GM19239 (cell line): ENCODE data around the gene MED29.

Experiments used
- DNase-seq: peaks from one replicate; pipeline ENCODE4 v3.0.0; 2011; ENCODE audit warnings: low spot score; ENCODE audit not compliant: insufficient read length
- FAIRE-seq: peaks from 2 replicates; lab custom pipeline; 2011; peaks lifted over from hg19 to GRCh38; lab: Jason Lieb, UNC

Gene MED29

DNA sequence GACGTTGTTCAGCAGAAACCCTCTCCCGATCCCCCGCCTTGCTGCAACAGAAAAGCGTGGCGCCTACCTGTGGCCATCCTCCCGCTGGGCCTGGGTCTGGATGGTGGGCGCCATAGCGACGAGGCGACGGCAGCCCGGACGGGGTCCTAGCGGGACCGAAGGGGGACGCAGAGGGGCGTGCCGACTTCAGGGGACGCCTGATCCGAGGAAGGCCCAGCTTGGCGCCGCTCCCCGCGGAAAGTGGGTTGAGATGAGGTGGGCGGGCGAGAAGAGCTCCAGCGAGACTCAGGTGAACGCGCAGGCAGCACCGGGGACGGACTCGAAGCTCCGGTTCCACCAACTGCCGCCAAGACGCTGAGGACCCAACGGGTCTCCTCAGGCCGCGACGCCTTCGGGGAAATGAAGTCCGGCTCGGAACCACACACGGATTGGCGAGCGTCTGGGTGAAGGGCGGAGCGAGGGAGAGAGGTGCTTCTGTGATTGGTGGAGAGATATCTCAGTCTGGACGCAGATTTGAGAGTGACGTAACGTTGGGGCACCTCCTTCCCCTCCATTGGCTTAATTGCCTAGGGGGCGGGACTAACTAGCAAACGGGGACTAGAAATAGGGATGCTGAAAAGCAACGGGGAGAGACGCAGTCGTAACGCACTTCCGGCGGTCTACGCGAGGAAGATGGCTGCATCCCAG lies at the start of gene MED29, which contains the start of gene PAF1:
TSS of gene MED29 (plus strand) at position 628 of the 687 bp plus-strand sequence. CDS start at position 673, 45 bp downstream.
TSS of gene PAF1 (minus strand) at position 356 of the 687 bp plus-strand sequence. CDS start at position 114, 242 bp downstream.
- FAIRE-seq, result peak; percentile 100

DNA sequence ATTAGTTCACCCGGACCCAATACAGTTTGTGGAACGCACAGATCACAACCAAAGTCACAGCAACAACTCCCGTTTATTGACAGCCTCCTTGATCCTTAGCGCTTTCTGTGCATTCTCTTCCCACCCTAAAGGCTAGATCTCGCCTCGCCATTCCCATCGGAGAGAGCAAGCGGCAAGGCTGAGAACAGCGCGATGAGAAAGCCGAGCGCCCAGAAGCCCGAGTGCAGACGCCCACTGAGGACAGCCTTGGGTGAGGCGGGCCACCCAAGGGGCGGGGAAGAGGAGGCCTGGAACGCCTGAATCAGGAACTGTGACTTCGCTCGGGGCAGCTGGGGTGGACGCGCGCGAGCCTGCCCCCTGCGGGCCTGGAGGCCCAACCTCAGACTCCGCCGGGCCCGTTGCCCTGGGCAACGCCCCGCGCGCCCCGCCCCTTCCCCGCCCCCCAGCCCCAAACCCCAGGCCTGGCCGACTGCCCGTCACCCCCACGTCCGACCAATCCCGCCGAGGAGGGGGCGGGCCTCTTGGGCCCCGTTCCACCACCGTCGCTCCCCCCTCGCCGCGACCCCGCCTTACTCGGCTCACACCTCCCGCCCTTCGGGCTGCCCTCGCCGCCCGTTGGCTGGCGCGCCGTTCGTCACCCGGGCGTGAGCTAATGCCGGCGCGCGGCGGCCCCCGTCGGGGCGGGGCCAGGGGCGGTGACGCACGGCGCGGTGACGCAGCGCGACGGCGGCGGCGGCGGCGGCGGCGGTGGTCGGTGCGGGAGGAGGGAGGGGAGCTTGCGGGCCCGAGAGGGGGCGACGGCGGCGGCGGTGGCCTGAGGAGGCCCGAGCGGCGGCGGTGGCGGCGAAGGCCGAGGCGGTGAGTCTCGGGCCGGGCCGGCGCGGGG lies 49.2 kb upstream of the MED29 start, which contains the start of gene SAMD4B:
TSS of gene SAMD4B (plus strand) at position 703 of the 886 bp plus-strand sequence. CDS start 14,473 bp downstream, outside the sequence.
- peak; percentile 96 for FAIRE-seq
- peak; percentile 98 for DNase-seq

More for the DNA sequence above, at the start of gene MED29, which contains the start of gene PAF1:
- DNase-seq, result peak; percentile 97

DNA sequence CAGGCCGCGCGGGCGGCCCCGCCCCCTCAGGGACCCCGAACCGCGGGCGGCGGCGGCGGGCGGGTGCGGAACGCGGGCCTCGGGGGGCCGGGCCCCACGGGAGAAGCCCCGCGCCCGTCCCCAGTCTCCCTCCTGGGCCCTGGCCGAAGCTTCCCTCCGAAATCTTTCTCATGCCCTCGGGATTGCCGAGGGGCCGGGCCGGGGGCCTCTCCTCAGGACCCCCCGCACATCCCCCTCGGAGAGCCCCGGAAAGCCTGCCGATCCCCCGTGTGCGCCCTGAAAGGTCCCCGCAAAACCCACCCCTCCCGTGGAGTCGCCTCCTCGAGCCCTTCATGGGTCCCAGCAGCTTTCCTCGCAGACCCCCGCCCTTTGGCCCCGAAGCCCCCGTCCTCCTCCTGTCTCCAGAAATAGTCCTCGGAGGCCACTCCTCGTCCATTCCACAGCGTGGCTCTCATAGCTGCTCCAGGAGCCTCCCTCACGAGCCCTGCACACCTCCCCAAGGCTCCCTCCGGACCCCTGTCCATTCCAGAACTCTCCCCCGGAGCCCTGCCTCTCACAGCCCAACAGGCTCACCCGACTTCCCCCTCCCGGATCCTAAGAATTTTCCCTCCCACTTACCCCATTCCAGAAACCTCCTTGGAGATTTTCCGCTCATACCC lies 48.4 kb upstream of the MED29 start:
- FAIRE-seq (no peak), DNase-seq (no peak)

DNA sequence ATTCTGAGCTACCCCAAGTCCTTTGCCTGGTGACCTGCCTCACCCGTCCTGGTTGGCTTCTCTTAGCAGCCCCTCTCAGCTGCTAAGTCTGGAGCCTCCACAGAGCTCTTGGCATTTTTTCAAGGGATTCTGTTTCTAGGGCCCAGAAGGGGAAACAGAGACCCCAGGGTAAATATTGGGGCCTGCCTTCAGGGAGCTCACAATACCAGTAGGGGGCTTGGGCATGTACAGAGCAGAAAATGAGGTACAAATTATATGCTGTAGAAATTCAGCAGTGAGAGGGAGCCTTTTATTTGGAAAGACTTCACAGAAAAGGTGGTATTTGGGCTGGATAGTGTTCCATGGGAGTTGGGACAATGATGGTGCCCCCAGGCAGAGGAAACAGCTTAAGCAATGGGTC lies 45.2 kb upstream of the MED29 start:
- FAIRE-seq (no peak), DNase-seq (no peak)

DNA sequence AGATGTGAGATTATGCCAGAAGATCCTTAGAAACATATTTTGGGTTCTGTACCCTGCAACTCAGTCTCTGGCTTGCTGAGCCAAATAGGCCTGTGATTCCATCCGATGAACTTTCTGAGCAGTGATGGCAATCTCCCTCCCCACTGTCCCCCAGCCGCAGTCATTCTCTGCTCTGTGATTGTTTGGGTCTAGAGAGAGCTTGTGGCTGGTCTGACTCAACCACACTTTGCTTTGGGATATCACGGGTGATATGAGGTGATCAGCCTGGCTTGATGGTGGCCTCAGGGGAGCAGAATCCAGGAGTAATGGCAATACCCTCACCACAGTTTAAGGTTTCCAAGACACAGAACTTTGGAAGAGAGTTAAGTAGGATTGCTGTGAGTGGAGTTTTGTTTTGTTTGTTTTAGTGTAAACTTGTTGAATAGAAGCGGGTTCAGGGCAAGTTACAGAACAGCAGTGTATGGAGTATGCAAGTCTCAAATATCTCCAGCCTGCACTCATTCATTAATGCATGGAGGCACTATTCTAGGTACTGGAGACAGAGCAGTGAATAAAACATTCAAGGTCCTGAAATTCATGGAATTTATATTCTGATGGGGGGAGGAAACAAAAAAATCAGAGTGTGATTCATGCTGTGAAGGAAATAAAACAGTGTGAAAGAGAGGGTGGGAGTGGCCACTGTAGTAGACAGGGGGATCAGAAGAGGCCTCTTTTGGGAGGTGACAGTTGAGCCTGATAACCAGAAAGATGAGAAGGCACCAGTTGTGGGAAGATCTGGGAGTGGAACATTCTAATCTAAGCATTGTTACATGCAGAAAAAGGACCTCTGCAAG lies 43.6 kb upstream of the MED29 start:
- no peak for DNase-seq
- FAIRE-seq, result no peak

GRCh38 chr19:39349326-39349725 lies 41.9 kb upstream of the MED29 start:
- FAIRE-seq (no peak), DNase-seq (no peak)

GRCh38 chr19:39350156-39350555 lies 41.0 kb upstream of the MED29 start:
- FAIRE-seq (no peak), DNase-seq (no peak)

DNA sequence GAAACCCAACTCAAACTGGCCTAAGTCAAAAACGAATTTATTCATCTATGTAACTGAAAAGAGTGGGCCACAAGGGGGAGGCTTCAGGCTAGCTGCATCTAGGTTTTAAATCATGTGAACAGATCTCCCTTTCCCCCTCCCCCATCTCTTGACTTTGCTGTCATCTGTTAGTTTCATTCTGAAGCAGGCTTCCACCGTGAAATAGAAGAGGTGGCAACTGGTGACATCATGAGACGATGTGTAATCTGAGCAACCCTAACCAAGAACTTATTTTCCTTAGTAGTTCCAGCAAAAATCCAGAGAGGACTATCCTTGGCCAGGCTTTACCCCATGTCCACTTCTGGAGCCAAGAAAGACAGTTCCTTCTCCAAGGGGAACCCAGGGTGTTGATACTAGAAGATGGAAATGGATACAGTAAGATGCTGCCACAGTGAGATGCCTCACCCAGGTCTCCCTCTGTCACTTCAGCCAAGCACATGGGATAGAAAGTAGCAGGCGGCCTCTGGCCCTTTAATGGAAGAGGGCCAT lies 39.6 kb upstream of the MED29 start:
- FAIRE-seq (peak; percentile 86), DNase-seq (peak; percentile 77)

GRCh38 chr19:39352381-39353255 lies 38.6 kb upstream of the MED29 start:
- DNase-seq (no peak), FAIRE-seq (no peak)

DNA sequence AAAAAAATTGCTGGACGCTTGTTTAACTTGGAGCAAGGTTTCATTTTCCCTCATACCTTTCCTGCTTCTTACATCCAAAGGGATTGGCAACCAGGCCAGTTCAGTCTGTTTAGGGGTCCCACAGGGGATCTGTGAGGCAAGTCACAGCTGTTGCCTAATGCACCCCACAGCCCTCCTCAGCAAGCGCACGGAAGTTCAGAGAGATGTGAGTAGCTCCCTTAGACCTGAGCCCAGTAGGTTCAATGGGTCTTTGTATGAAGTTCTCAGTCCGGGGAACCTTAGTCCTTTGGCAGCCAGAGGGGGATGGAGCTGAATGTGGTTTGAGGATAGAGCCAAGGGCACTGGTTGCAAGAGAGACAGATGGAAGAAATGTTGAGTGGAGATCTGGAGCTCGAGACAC lies 35.9 kb upstream of the MED29 start:
- FAIRE-seq (no peak), DNase-seq (no peak)

DNA sequence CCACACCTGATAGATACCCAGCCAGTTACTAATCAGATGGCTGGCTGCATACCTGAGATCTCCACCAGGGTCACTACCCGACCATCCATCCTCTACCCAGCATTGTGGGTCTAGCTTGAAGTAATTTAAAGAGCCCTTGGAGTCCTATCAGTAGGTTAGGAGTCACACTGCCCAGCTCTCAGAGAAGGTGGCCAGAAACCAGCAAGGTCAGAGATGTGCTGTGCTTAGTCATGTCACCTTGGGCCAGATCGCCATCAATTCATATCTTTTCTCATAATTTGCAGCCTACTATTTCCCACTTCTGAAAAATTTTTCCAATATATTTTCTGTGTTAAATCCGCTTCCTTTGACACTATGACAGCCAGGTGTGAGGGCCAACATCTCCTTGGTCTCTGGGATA lies 35.1 kb upstream of the MED29 start:
- FAIRE-seq (no peak), DNase-seq (no peak)

- DNase-seq (no peak), FAIRE-seq (no peak)
Observed at GRCh38 chr19:39356647-39357046, 34.5 kb upstream of the MED29 start.

- FAIRE-seq, result no peak
- DNase-seq, result no peak
Observed at GRCh38 chr19:39359026-39359425, 32.2 kb upstream of the MED29 start.

DNA sequence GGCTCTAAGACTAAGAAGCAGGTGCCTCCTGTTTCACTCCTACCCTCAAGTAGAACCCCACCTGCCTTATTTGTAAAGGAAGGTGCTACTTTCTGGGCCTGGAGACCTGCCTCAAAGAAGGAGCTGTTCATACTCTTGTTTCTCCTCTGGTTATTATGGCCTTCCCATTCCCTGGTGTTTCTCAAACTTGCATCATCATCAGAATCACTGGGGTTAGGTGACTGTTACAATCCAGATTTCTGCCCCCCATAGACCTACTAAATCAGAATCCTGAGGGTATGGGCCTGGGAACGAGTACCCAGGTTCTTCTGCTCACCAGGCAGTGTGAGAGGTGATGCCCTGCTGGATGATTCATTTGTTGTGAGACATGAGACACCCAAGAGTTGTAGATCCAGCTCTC lies 30.6 kb upstream of the MED29 start:
- FAIRE-seq, result no peak
- no peak for DNase-seq

DNA sequence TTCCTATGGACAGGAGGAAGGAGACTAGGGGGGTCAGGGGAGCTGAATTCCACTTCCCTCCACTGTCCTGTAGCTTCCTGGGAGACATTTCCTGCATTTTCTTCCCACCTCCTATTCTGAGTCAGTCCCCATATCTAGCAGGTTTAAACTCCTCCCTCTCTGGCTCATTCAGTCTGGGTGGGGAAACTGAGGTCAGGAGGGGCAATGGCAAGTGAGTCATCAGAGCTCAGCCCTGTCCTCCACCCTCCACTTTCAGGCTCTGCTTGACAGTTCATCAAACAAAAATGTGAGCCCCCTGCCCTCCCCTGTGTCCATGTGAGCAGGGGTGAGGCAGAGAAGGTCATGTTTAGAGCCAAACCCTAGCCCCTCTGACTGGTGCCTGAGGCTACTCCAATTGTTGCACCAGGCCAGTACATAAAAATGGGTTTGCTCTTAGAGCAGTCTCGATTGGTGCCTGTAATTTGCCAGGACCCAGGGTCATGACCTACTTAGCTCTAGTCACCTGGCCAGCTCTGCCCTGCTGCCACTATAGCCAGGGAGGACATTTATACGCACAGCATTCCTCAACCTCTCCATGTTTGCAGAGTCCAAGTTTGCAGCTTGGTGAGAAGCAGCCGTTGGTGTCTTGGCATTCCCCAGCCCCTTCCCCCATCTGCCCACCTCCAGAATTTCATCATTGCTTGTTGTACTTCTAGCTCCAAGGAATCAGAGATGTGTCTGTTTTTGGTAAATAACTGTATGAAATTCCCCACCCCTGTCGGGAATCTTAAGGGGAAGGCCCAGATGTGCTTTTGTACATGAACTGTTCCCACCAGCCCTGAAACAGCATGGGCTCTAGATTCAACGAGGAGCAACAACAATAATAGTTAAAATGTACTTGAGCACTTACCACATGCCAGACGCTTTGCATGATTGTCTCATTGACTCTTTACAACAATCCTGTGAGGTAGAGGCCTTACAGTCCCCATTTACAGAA lies 28.2 kb upstream of the MED29 start:
- DNase-seq (no peak), FAIRE-seq (no peak)

- DNase-seq (no peak), FAIRE-seq (no peak)
Observed at GRCh38 chr19:39363901-39364457, 27.2 kb upstream of the MED29 start.

DNA sequence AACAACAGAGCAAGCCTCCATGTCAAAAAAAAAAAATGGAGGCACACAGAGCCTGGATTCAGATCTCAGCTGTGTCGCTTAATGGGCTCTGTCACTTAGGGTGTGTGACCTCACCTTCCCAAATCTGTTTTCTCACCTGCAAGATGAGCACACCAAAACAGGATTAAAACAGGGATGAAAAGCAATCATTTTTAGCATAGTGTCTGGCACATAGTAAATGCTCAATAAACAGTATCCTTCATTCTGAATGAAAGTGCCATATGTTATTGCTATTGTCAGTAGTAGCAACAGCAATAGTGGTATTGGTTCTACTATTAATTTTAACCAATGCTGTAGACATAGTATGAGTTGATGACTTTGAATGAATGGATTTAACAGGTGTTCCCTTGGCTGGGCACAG lies 25.6 kb upstream of the MED29 start:
- FAIRE-seq, result no peak

More for the DNA sequence above, 25.6 kb upstream of the MED29 start:
- DNase-seq, result no peak
